HepG2 (cell line): ENCODE results near the gene C2CD4A. TPM values are rescaled to one million over a fixed set of nuclear protein-coding genes. Genes with fewer than 3 reads are reported as not detected.

ENCODE experiments used
- ATAD3A ChIP-seq: sonication (generic); formaldehyde crosslinking; IDR thresholded peaks from 2 replicates; pipeline ENCODE4 v1.4.0; 2020; ENCODE audit warnings: missing genetic modification reagents
- CREM ChIP-seq, 2 experiments: sonication (generic) in 1 of 2; formaldehyde crosslinking in 1 of 2; IDR thresholded peaks; 2 replicates each; pipeline versions ENCODE4 v1.4.0 to v1.6.1; 2016 to 2020; ENCODE audit warnings: antibody characterized with exemption in 1 of 2, mild to moderate bottlenecking in 1 of 2, missing genetic modification reagents in 1 of 2
- EP300 ChIP-seq, 3 experiments: sonication (generic) in 1 of 3; formaldehyde crosslinking in 1 of 3; IDR thresholded peaks; 2 replicates each; pipeline versions ENCODE4 v1.5.1 to v1.6.1; 2011 to 2020; ENCODE audit warnings: low read depth in 2 of 3, low read length in 2 of 3, borderline replicate concordance in 1 of 3, improper control_type of control experiment in 1 of 3, mild to moderate bottlenecking in 1 of 3, missing genetic modification reagents in 1 of 3, moderate library complexity in 1 of 3
- HMG20A ChIP-seq: IDR thresholded peaks from 2 replicates; pipeline ENCODE4 v1.6.1; 2016; ENCODE audit warnings: borderline replicate concordance
- HNRNPUL1 ChIP-seq: fragments of 200-400 bp; formaldehyde crosslinking; IDR thresholded peaks from 2 replicates; pipeline ENCODE4 v1.6.1; 2017; ENCODE audit warnings: low read depth, mild to moderate bottlenecking, low read length, moderate library complexity
- IRX3 ChIP-seq: sonication (generic); formaldehyde crosslinking; IDR thresholded peaks from 2 replicates; pipeline ENCODE4 v1.8.1; 2023; ENCODE audit warnings: mild to moderate bottlenecking, low read depth, missing genetic modification reagents, borderline replicate concordance
- MATR3 ChIP-seq: sonication (generic); formaldehyde crosslinking; IDR thresholded peaks from 2 replicates; pipeline ENCODE4 v1.4.0; 2020; ENCODE audit warnings: missing genetic modification reagents
- MTF1 ChIP-seq: sonication (generic); formaldehyde crosslinking; IDR thresholded peaks from 2 replicates; pipeline ENCODE4 v1.5.0; 2020; ENCODE audit warnings: missing genetic modification reagents
- NFKB2 ChIP-seq: sonication (generic); formaldehyde crosslinking; IDR thresholded peaks from 2 replicates; pipeline ENCODE4 v1.4.0; 2020; ENCODE audit warnings: missing genetic modification reagents, borderline replicate concordance
- PHF21A ChIP-seq: sonication (generic); formaldehyde crosslinking; IDR thresholded peaks from 2 replicates; pipeline ENCODE4 v1.5.0; 2020; ENCODE audit warnings: mild to moderate bottlenecking, missing genetic modification reagents
- ZFP62 ChIP-seq: sonication (generic); formaldehyde crosslinking; IDR thresholded peaks from 2 replicates; pipeline ENCODE4 v1.4.0; 2020; ENCODE audit warnings: missing genetic modification reagents
- ZHX2 ChIP-seq, 2 experiments: sonication (generic) in 1 of 2; formaldehyde crosslinking in 1 of 2; IDR thresholded peaks; 2 replicates each; pipeline versions ENCODE4 v1.6.1 to v1.9.0; 2014 to 2022; ENCODE audit warnings: antibody characterized with exemption in 1 of 2, borderline replicate concordance in 1 of 2, inconsistent platforms in 1 of 2, low read depth in 1 of 2, missing genetic modification reagents in 1 of 2
- ZNF235 ChIP-seq: sonication (generic); formaldehyde crosslinking; IDR thresholded peaks from 2 replicates; pipeline ENCODE4 v1.8.1; 2023; ENCODE audit warnings: mild to moderate bottlenecking, missing genetic modification reagents, borderline replicate concordance
- ZNF263 ChIP-seq: sonication (generic); formaldehyde crosslinking; IDR thresholded peaks from 2 replicates; pipeline ENCODE4 v1.4.0; 2020; ENCODE audit warnings: missing genetic modification reagents
- ZNF335 ChIP-seq: sonication (generic); formaldehyde crosslinking; IDR thresholded peaks from 2 replicates; pipeline ENCODE4 v1.4.0; 2020; ENCODE audit warnings: missing genetic modification reagents
- ZNF549 ChIP-seq: sonication (generic); formaldehyde crosslinking; IDR thresholded peaks from 2 replicates; pipeline ENCODE4 v1.5.0; 2020; ENCODE audit warnings: missing genetic modification reagents
- ZNF589 ChIP-seq: sonication (generic); formaldehyde crosslinking; conservative IDR thresholded peaks from 2 replicates; pipeline ENCODE4 v1.8.0; 2022; ENCODE audit warnings: mild to moderate bottlenecking, moderate library complexity, missing genetic modification reagents
- ZNF749 ChIP-seq: sonication (generic); formaldehyde crosslinking; IDR thresholded peaks from 2 replicates; pipeline ENCODE4 v1.8.0; 2022; ENCODE audit warnings: mild to moderate bottlenecking, missing genetic modification reagents, moderate library complexity, borderline replicate concordance
- ZNF777 ChIP-seq: sonication (generic); formaldehyde crosslinking; IDR thresholded peaks from 2 replicates; pipeline ENCODE4 v1.4.0; 2020; ENCODE audit warnings: missing genetic modification reagents
- ZNF784 ChIP-seq: sonication (generic); formaldehyde crosslinking; IDR thresholded peaks from 2 replicates; pipeline ENCODE4 v1.5.1; 2020; ENCODE audit warnings: missing genetic modification reagents, mild to moderate bottlenecking, borderline replicate concordance
- ZNF891 ChIP-seq: sonication (generic); formaldehyde crosslinking; IDR thresholded peaks from 2 replicates; pipeline ENCODE4 v1.5.0; 2020; ENCODE audit warnings: mild to moderate bottlenecking, missing genetic modification reagents
- ZSCAN21 ChIP-seq: sonication (generic); formaldehyde crosslinking; IDR thresholded peaks from 2 replicates; pipeline ENCODE4 v1.8.0; 2022; ENCODE audit warnings: mild to moderate bottlenecking, missing genetic modification reagents, moderate library complexity, borderline replicate concordance
- polyA plus RNA-seq, 8 experiments: library from polyadenylated mRNA; depleted of rRNA in 3 of 8; stranded (reverse) in 7 of 8; unstranded in 1 of 8; fragments of >200 nt; fragmentation: Illumina TruSeq in 4 of 8; extraction: Trizol in 4 of 8; gene quantifications; 2 replicates each; pipeline versions ENCODE4 v1.2.1 to v1.2.3, GENCODE V29; 2011 to 2016; ENCODE audit warnings: low read depth in 4 of 8, missing spikeins in 1 of 8, mixed read lengths in 1 of 8; ENCODE audit not compliant: insufficient read depth in 1 of 8
- total RNA-seq, 5 experiments: library from RNA; depleted of rRNA; stranded (reverse); fragments of >200 nt; fragmentation: Illumina TruSeq; extraction: Trizol; gene quantifications; 2 replicates each; pipeline ENCODE4 v1.2.3, GENCODE V29; 2016; ENCODE audit warnings: low read depth in 1 of 5

C2CD4A gene
- total and polyA plus RNA-seq, 2 of the 13 experiments (the other 11 are each of a cell fraction or from before 2014, with no cell fraction given): 0.20 TPM; not detected in 1

- TF ChIP-seq ATAD3A (CRISPR knock-in tag) (no peak), ZNF784 (no peak), ZNF235 (CRISPR knock-in tag) (0 out of 2 replicates have a peak, but pooled peaks have one; percentile 33), CREM (IDR thresholded peaks at IDR 0.05) (no peak), CREM (CRISPR knock-in tag; IDR thresholded peaks at IDR 0.05) (no peak), ZFP62 (CRISPR knock-in tag) (no peak), PHF21A (CRISPR knock-in tag) (peak; percentile 88; the same call in 1 of the 2 replicates), ZNF263 (CRISPR knock-in tag) (no peak), ZNF891 (CRISPR knock-in tag) (peak; percentile 77; the same call in 1 of the 2 replicates), ZSCAN21 (CRISPR knock-in tag) (peak; percentile 71; the same call in 1 of the 2 replicates), EP300 (IDR thresholded peaks at IDR 0.05; ENCODE audit: low read depth in 2 of 2, low read length in 2 of 2) (peak; percentile 25 to 43; a peak in 1 of 4 replicates), EP300 (CRISPR knock-in tag; IDR thresholded peaks at IDR 0.05; ENCODE audit: borderline replicate concordance) (no peak), ZNF777 (CRISPR knock-in tag) (peak; percentile 44), ZNF749 (CRISPR knock-in tag) (peak; percentile 46; the same call in 1 of the 2 replicates), HNRNPUL1 (no peak), HMG20A (CRISPR knock-in tag) (no peak), ZHX2 (IDR thresholded peaks at IDR 0.05; ENCODE audit: low read depth) (no peak), ZHX2 (CRISPR knock-in tag; IDR thresholded peaks at IDR 0.05; ENCODE audit: borderline replicate concordance) (no peak), IRX3 (CRISPR knock-in tag) (no peak), ZNF335 (CRISPR knock-in tag) (no peak), MTF1 (CRISPR knock-in tag) (no peak), MATR3 (CRISPR knock-in tag) (no peak), ZNF589 (CRISPR knock-in tag) (peak; percentile 58; the same call in 1 of the 2 replicates), NFKB2 (CRISPR knock-in tag) (peak; percentile 74; the same call in 1 of the 2 replicates), ZNF549 (CRISPR knock-in tag) (no peak)
Measured at GRCh38 chr15:62066663-62067447, at the start of gene C2CD4A (continued).
